KMS-11 (cell line): ENCODE data around the gene TSGA10IP.
"Not testable (repeated sequence)": the region's sequence is repeated elsewhere in the genome, so short reads cannot be mapped to it uniquely, and the experiment has no call there.

Source experiments
- H2AFZ ChIP-seq: fragments of 200-600 bp; sonication (generic); 2 replicates; pipeline ENCODE4 v1.6.1; 2016; ENCODE audit warnings: antibody characterized with exemption, mixed run types, low read depth
- H3K27ac ChIP-seq: fragments of 200-600 bp; sonication (generic); 2 replicates; pipeline ENCODE4 v1.6.1; 2016; ENCODE audit warnings: mild to moderate bottlenecking, mixed run types
- H3K27me3 ChIP-seq: fragments of 200-600 bp; sonication (generic); 2 replicates; pipeline ENCODE4 v1.6.1; 2017; ENCODE audit warnings: mild to moderate bottlenecking, low read depth, mixed run types, moderate library complexity; ENCODE audit not compliant: insufficient read depth
- H3K36me3 ChIP-seq: fragments of 200-600 bp; sonication (generic); 2 replicates; pipeline ENCODE4 v1.6.1; 2017; ENCODE audit warnings: mild to moderate bottlenecking, mixed run types; ENCODE audit not compliant: insufficient read depth
- H3K4me1 ChIP-seq: fragments of 200-600 bp; sonication (generic); 2 replicates; pipeline ENCODE4 v1.6.1; 2016; ENCODE audit warnings: mild to moderate bottlenecking, low read depth, mixed run types; ENCODE audit not compliant: poor library complexity, severe bottlenecking
- H3K4me2 ChIP-seq: fragments of 200-600 bp; sonication (generic); 2 replicates; pipeline ENCODE4 v1.7.0; 2016; ENCODE audit warnings: mild to moderate bottlenecking, mixed run types
- H3K4me3 ChIP-seq: fragments of 200-600 bp; sonication (generic); IDR thresholded peaks from 2 replicates; pipeline ENCODE4 v1.6.1; 2017; ENCODE audit warnings: low read depth, low read length, mixed read lengths; ENCODE audit not compliant: insufficient read depth
- H3K79me2 ChIP-seq: fragments of 200-600 bp; sonication (generic); 2 replicates; pipeline ENCODE4 v1.6.1; 2016; ENCODE audit warnings: low read depth, mixed run types; ENCODE audit not compliant: insufficient read depth
- H3K9ac ChIP-seq: fragments of 200-600 bp; sonication (generic); 2 replicates; pipeline ENCODE4 v1.6.1; 2016; ENCODE audit warnings: mild to moderate bottlenecking, mixed run types
- H4K20me1 ChIP-seq: fragments of 200-600 bp; sonication (generic); 2 replicates; pipeline ENCODE4 v1.6.1; 2016; ENCODE audit warnings: mild to moderate bottlenecking, mixed run types; ENCODE audit not compliant: insufficient read depth
- CTCF ChIP-seq: fragments of 200-600 bp; sonication (generic); conservative IDR thresholded peaks from 2 replicates; pipeline ENCODE4 v1.6.1; 2017; ENCODE audit warnings: low read depth, mild to moderate bottlenecking, antibody characterized with exemption, low read length, moderate library complexity, mixed read lengths

TSGA10IP gene

GRCh38 chr11:65947133-65947532, 1.9 kb downstream of the TSGA10IP start:
- no peak overlapping the region for H2AFZ ChIP-seq
- no peaks in the 10 kb centered on the region for H4K20me1 ChIP-seq
- H3K4me2 ChIP-seq = no peak overlapping the region
- no peaks in the 10 kb centered on the region for H3K4me1 ChIP-seq
- TF ChIP-seq CTCF = no peak
- no peaks in the 10 kb centered on the region for H3K27me3 ChIP-seq
- H3K9ac ChIP-seq = no peak overlapping the region
- H3K27ac ChIP-seq = no peak overlapping the region
- no peaks in the 10 kb centered on the region for H3K79me2 ChIP-seq
- no peak overlapping the region for H3K4me3 ChIP-seq
- H3K36me3 ChIP-seq = no peaks in the 10 kb centered on the region

- Histone ChIP-seq H3K27me3 (no peaks in the 10 kb centered on the region), H4K20me1 (no peaks in the 10 kb centered on the region), H3K9ac (no peak overlapping the region), H2AFZ (no peak overlapping the region), H3K79me2 (no peaks in the 10 kb centered on the region), H3K27ac (no peak overlapping the region), H3K4me3 (no peak overlapping the region), H3K4me2 (no peak overlapping the region), H3K4me1 (no peaks in the 10 kb centered on the region), H3K36me3 (no peaks in the 10 kb centered on the region)
- no peak for TF ChIP-seq CTCF
Observed at GRCh38 chr11:65947603-65948125, 2.4 kb downstream of the TSGA10IP start.

GRCh38 chr11:65950711-65951110, 5.4 kb downstream of the TSGA10IP start:
- H2AFZ ChIP-seq, H3K4me3 ChIP-seq, H3K4me1 ChIP-seq, H3K36me3 ChIP-seq, H3K79me2 ChIP-seq, H3K4me2 ChIP-seq, H4K20me1 ChIP-seq, H3K9ac ChIP-seq, H3K27me3 ChIP-seq, H3K27ac ChIP-seq: not testable (repeated sequence)

- H2AFZ ChIP-seq, H3K27me3 ChIP-seq, H3K4me2 ChIP-seq, H3K27ac ChIP-seq, H3K4me3 ChIP-seq, H3K9ac ChIP-seq, H4K20me1 ChIP-seq, H3K4me1 ChIP-seq, H3K79me2 ChIP-seq, H3K36me3 ChIP-seq: not testable (repeated sequence)
Observed at GRCh38 chr11:65951641-65952040, 6.4 kb downstream of the TSGA10IP start.

GRCh38 chr11:65952052-65952521, 6.8 kb downstream of the TSGA10IP start:
- no peak overlapping the region for H2AFZ ChIP-seq
- H3K4me2 ChIP-seq = no peak overlapping the region
- H3K27me3 ChIP-seq = no peaks in the 10 kb centered on the region
- peaks cover 9% of the 10 kb centered on the region for H3K4me1 ChIP-seq
- no peaks in the 10 kb centered on the region for H4K20me1 ChIP-seq
- H3K4me3 ChIP-seq = no peak overlapping the region
- no peak for TF ChIP-seq CTCF
- no peaks in the 10 kb centered on the region for H3K36me3 ChIP-seq
- no peak overlapping the region for H3K27ac ChIP-seq
- H3K79me2 ChIP-seq = no peaks in the 10 kb centered on the region
- no peak overlapping the region for H3K9ac ChIP-seq
